Body of pancreas (tissue), 4 donors: Measurements from ENCODE around the gene LHFPL6. TPM values are rescaled to one million over a fixed set of nuclear protein-coding genes. Genes with fewer than 3 reads are reported as not detected.

ENCODE experiments used
- ATAC-seq: fragments of 150-250 bp; one replicate; pipeline ENCODE4 v1.9.1; 2016
- DNase-seq, 4 donors: peaks; one replicate each; pipeline ENCODE4 v3.0.0-alpha.2; 2019
- H3K27ac ChIP-seq, 4 donors: fragments of 200-600 bp; sonication (generic); 1 replicate in 3 of 4; 2 replicates in 1 of 4; pipeline versions ENCODE4 v1.5.1 to v1.6.1; 2016 to 2019; ENCODE audit warnings: mild to moderate bottlenecking in 1 of 4, mixed read lengths in 1 of 4, moderate library complexity in 1 of 4
- H3K27me3 ChIP-seq, 2 donors: fragments of 200-600 bp; sonication (generic); one replicate each; pipeline ENCODE4 v1.6.0; 2016; ENCODE audit warnings: mild to moderate bottlenecking in 1 of 2
- H3K36me3 ChIP-seq, 2 donors: fragments of 200-600 bp; sonication (generic); replicated peaks in 1 of 2; 2 replicates each; pipeline ENCODE4 v1.5.1; 2016; ENCODE audit warnings: low read depth in 2 of 2; ENCODE audit not compliant: insufficient read depth in 1 of 2
- H3K4me1 ChIP-seq: fragments of 200-600 bp; sonication (generic); one replicate; pipeline ENCODE4 v1.6.0; 2016
- H3K4me3 ChIP-seq, 2 donors: fragments of 200-600 bp; sonication (generic); 1 replicate in 1 of 2; 2 replicates in 1 of 2; pipeline ENCODE4 v1.5.1; 2016 to 2019
- H3K9me3 ChIP-seq, 3 donors: fragments of 200-600 bp; sonication (generic); 1 replicate in 2 of 3; 2 replicates in 1 of 3; pipeline ENCODE4 v1.5.1; 2016
- POLR2A ChIP-seq, 3 donors: fragments of 450-650 bp; IDR thresholded peaks; one replicate each; pipeline ENCODE4 v1.6.1; 2016; ENCODE audit warnings: antibody characterized with exemption in 3 of 3, mild to moderate bottlenecking in 2 of 3
- WGBS, 2 donors: methylation state at CpG; one replicate each; pipeline ENCODE4 v1.1.5; 2017; 5-methylcytosine and 5-hydroxymethylcytosine counted together
- intact Hi-C: fragments of 100-400 bp; cut with DNase I; formaldehyde crosslinking; loops from one replicate; pipeline ENCODE4 v1.15.1; 2023
- total RNA-seq, 2 donors: library from RNA; depleted of rRNA; stranded (reverse); fragments of >200 nt; gene quantifications; one replicate each; pipeline ENCODE4 v1.1.0, GENCODE V29; 2016
- TF ChIP-seq, protein P1 (sequence below), 7 experiments: fragments of 450-650 bp in 4 of 7; fragments of 200-600 bp in 3 of 7; sonication (generic) in 3 of 7; IDR thresholded peaks; one replicate each; pipeline ENCODE4 v1.5.1; 2016 to 2019; ENCODE audit warnings: antibody characterized with exemption in 7 of 7

Gene LHFPL6
- total RNA-seq, 2 donors from 2014 or later, result 18.4 to 30.7 TPM

DNA sequence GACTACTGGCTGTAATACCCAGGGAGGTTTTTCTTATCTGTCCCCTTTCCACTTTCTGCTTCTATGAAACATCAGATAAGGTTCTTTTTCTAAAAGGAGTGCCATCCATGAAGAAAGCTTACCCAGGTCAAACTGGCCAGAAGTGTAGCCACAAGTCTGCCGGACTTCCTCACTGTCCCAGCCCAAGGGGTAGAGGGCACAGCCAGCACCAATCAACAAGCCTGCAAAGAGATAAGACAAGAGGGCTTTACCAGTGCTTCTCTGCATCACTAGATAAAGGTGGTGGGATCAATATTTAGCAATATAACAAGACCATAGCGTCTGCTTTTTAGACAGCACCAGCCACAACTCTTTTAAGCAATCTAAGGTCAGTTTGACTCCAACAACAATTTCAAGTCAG is 224.7 kb downstream of the LHFPL6 start:
- DNase-seq (no peak), ATAC-seq (no peak)
- 41% methylated on average over 2 of the region's 2 CpGs for WGBS, 2 donors
- TF ChIP-seq POLR2A (IDR thresholded peaks at IDR 0.05), result no peak
- TF ChIP-seq, protein P1, sequence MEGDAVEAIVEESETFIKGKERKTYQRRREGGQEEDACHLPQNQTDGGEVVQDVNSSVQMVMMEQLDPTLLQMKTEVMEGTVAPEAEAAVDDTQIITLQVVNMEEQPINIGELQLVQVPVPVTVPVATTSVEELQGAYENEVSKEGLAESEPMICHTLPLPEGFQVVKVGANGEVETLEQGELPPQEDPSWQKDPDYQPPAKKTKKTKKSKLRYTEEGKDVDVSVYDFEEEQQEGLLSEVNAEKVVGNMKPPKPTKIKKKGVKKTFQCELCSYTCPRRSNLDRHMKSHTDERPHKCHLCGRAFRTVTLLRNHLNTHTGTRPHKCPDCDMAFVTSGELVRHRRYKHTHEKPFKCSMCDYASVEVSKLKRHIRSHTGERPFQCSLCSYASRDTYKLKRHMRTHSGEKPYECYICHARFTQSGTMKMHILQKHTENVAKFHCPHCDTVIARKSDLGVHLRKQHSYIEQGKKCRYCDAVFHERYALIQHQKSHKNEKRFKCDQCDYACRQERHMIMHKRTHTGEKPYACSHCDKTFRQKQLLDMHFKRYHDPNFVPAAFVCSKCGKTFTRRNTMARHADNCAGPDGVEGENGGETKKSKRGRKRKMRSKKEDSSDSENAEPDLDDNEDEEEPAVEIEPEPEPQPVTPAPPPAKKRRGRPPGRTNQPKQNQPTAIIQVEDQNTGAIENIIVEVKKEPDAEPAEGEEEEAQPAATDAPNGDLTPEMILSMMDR (IDR thresholded peaks at IDR 0.05), result no peak
- no peak overlapping the region for H3K4me3 ChIP-seq
- H3K4me1 ChIP-seq, result no peaks in the 10 kb centered on the region
- intact Hi-C loops, result no loop called here
- H3K27ac ChIP-seq, result no peak overlapping the region
- no peaks in the 10 kb centered on the region for H3K9me3 ChIP-seq
- H3K27me3 ChIP-seq, result no peaks in the 10 kb centered on the region
- H3K36me3 ChIP-seq, result no peaks in the 10 kb centered on the region

DNA sequence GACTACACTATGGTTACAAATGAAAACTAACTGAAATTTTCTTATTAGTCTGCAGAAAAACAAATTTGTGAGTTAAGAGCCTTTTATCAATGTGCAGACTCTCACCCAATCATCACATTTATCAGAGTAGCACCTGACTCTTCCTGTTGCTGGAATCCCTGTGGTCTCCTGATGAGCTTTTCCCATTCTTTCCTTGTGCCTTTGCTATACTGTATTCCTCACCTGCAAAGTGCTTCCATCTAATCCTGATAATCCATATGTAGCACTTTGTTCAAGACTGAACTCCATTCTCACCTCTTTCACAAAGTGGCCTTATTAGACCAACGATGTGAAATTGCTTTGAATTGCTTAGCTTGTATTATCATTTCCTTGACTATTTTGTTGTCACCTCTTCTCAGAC is 225.3 kb downstream of the LHFPL6 start:
- H3K4me1 ChIP-seq, result no peaks in the 10 kb centered on the region
- no peaks in the 10 kb centered on the region for H3K27me3 ChIP-seq
- H3K4me3 ChIP-seq, result no peak overlapping the region
- no peaks in the 10 kb centered on the region for H3K9me3 ChIP-seq
- no peaks in the 10 kb centered on the region for H3K36me3 ChIP-seq
- 46 to 48% methylated on average over 1 of the region's 1 CpG for WGBS, 2 donors
- ATAC-seq (no peak), DNase-seq (no peak)
- H3K27ac ChIP-seq, result no peak overlapping the region
- no peak for TF ChIP-seq POLR2A (IDR thresholded peaks at IDR 0.05)
- TF ChIP-seq, protein P1 (IDR thresholded peaks at IDR 0.05), result no peak
- intact Hi-C loops, result no loop called here

DNA sequence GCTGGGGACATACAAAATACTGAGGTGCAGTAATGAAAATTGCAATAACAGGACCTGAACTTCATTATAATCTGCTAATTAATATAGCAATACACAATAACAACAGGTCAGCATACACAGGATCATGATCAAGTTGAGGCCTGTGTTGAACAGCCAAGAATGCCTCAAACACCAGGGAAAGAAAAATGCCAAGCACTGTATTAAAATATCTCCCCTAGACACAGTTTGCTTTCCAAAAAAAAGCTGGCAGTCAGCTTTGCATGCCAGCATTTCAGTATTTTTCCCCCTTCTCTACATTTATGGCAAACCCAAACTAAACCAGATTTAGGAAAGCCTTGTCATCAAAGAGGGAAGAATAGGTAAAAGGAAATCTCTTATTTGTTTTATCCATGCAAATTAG is 226.9 kb downstream of the LHFPL6 start:
- no peaks in the 10 kb centered on the region for H3K36me3 ChIP-seq
- intact Hi-C loops, result no loop called here
- no peak for ATAC-seq
- H3K27me3 ChIP-seq, result no peaks in the 10 kb centered on the region
- no peaks in the 10 kb centered on the region for H3K9me3 ChIP-seq
- no peak for TF ChIP-seq POLR2A (IDR thresholded peaks at IDR 0.05)
- TF ChIP-seq, protein P1 (IDR thresholded peaks at IDR 0.05), result no peak
- H3K27ac ChIP-seq, result no peak overlapping the region
- no peaks in the 10 kb centered on the region for H3K4me1 ChIP-seq
- no peak overlapping the region for H3K4me3 ChIP-seq
- no peak for DNase-seq

DNA sequence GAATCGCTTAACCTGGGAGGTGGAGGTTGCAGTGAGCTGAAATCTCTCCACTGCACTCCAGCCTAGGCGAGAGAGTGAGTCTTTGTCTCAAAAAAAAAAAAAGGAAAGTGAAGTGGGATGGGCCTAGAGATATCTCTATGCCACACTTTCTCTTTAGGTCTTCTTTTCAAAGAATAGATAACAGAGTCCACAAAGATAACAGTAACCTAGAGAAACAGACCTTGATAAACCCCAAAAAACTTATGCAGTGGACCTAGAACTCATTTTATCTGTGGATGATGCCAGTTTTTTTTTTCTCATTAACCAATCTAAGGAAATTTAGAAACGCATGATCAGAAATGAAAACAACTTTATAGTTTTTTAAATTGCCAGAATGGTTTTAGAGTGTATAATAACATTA is 227.4 kb downstream of the LHFPL6 start:
- intact Hi-C loops, result no loop called here
- no peak overlapping the region for H3K27ac ChIP-seq
- 82 to 93% methylated on average over 3 of the region's 3 CpGs for WGBS, 2 donors

DNA sequence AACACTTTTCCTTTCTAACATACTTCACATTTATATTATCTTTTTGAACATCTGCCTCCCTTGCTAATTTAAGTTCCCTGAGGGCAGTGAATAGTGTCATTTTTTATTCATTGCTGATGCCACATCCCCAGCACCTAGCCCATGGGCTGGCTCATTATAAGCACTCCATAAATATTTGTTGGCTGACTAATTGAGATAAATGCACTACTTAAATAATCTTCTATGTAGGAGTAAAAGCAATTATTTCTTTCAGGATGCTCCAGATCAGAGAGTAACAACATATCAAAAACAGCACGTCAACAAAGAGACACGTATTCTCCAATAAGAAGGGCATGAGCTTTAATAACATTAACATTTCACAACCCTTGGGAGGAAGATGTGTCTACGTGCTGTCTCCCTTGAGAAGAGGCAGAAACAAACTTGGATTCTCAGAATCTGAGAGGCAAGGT is 228.2 kb downstream of the LHFPL6 start:
- intact Hi-C loops, result no loop called here
- no peaks in the 10 kb centered on the region for H3K36me3 ChIP-seq
- 87 to 89% methylated on average over 3 of the region's 3 CpGs for WGBS, 2 donors
- no peak overlapping the region for H3K27ac ChIP-seq
- H3K4me1 ChIP-seq, result no peaks in the 10 kb centered on the region
- no peak for ATAC-seq
- DNase-seq, result no peak
- no peaks in the 10 kb centered on the region for H3K9me3 ChIP-seq
- H3K4me3 ChIP-seq, result no peak overlapping the region
- TF ChIP-seq, protein P1 (IDR thresholded peaks at IDR 0.05), result no peak
- TF ChIP-seq POLR2A (IDR thresholded peaks at IDR 0.05), result no peak
- no peaks in the 10 kb centered on the region for H3K27me3 ChIP-seq

More for the DNA sequence above, 227.4 kb downstream of the LHFPL6 start:
- Histone ChIP-seq H3K27me3 (no peaks in the 10 kb centered on the region), H3K4me1 (no peaks in the 10 kb centered on the region), H3K36me3 (no peaks in the 10 kb centered on the region), H3K4me3 (no peak overlapping the region), H3K9me3 (no peaks in the 10 kb centered on the region)
- TF ChIP-seq, protein P1 (IDR thresholded peaks at IDR 0.05), result no peak
- TF ChIP-seq POLR2A (IDR thresholded peaks at IDR 0.05), result no peak
- no peak for ATAC-seq
- no peak for DNase-seq
